NCI-H187 (cell line): ENCODE results near the gene YAP1.

Experiments
- DNase-seq, 2 experiments: peaks; one replicate each; lab custom pipeline; 2025; lab: John Stamatoyannopoulos, UW

YAP1 gene

GRCh38 chr11:102163368-102163767 is 53.1 kb downstream of the YAP1 start:
- DNase-seq, result no peak

- no peak for DNase-seq
Measured at GRCh38 chr11:102166175-102167064, 56.2 kb downstream of the YAP1 start.

- no peak for DNase-seq
Measured at GRCh38 chr11:102168481-102168880, 58.2 kb downstream of the YAP1 start.

- no peak for DNase-seq
Measured at GRCh38 chr11:102171101-102171500, 60.9 kb downstream of the YAP1 start.

- no peak for DNase-seq
Measured at GRCh38 chr11:102172127-102172848, 62.0 kb downstream of the YAP1 start.

GRCh38 chr11:102177126-102177525 is 66.9 kb downstream of the YAP1 start:
- DNase-seq, result no peak

- no peak for DNase-seq
Measured at GRCh38 chr11:102177974-102178631, 67.9 kb downstream of the YAP1 start.

GRCh38 chr11:102179371-102179770 is 69.1 kb downstream of the YAP1 start:
- DNase-seq, result no peak

- no peak for DNase-seq
Measured at GRCh38 chr11:102184269-102184987, 74.2 kb downstream of the YAP1 start.

- no peak for DNase-seq
Measured at GRCh38 chr11:102186551-102187191, 76.4 kb downstream of the YAP1 start.

- DNase-seq, result no peak
Measured at GRCh38 chr11:102187416-102188151, 77.3 kb downstream of the YAP1 start.

- DNase-seq, result no peak
Measured at GRCh38 chr11:102188488-102188887, 78.2 kb downstream of the YAP1 start.

GRCh38 chr11:102191832-102192231 is 81.6 kb downstream of the YAP1 start:
- DNase-seq, result no peak

GRCh38 chr11:102192349-102193066 is 82.3 kb downstream of the YAP1 start:
- no peak for DNase-seq

- DNase-seq, result no peak
Measured at GRCh38 chr11:102194257-102194656, 84.0 kb downstream of the YAP1 start.

GRCh38 chr11:102194990-102195389 is 84.7 kb downstream of the YAP1 start:
- DNase-seq, result no peak

GRCh38 chr11:102196351-102196750 is 86.1 kb downstream of the YAP1 start:
- no peak for DNase-seq

- DNase-seq, result no peak
Measured at GRCh38 chr11:102196816-102197215, 86.6 kb downstream of the YAP1 start.

GRCh38 chr11:102197670-102198139 is 87.5 kb downstream of the YAP1 start:
- no peak for DNase-seq

- no peak for DNase-seq
Measured at GRCh38 chr11:102199673-102200072, 89.4 kb downstream of the YAP1 start.
